NCI-H2227 treated with DMSO at 0.1 percent for 48 hours (cell line): ENCODE results near the gene PRR22.
"Not testable (repeated sequence)": the region's sequence is repeated elsewhere in the genome, so short reads cannot be mapped to it uniquely, and the experiment has no call there.

Source experiments
- DNase-seq: peaks from one replicate; lab custom pipeline; 2025; lab: John Stamatoyannopoulos, UW

Gene PRR22

DNA sequence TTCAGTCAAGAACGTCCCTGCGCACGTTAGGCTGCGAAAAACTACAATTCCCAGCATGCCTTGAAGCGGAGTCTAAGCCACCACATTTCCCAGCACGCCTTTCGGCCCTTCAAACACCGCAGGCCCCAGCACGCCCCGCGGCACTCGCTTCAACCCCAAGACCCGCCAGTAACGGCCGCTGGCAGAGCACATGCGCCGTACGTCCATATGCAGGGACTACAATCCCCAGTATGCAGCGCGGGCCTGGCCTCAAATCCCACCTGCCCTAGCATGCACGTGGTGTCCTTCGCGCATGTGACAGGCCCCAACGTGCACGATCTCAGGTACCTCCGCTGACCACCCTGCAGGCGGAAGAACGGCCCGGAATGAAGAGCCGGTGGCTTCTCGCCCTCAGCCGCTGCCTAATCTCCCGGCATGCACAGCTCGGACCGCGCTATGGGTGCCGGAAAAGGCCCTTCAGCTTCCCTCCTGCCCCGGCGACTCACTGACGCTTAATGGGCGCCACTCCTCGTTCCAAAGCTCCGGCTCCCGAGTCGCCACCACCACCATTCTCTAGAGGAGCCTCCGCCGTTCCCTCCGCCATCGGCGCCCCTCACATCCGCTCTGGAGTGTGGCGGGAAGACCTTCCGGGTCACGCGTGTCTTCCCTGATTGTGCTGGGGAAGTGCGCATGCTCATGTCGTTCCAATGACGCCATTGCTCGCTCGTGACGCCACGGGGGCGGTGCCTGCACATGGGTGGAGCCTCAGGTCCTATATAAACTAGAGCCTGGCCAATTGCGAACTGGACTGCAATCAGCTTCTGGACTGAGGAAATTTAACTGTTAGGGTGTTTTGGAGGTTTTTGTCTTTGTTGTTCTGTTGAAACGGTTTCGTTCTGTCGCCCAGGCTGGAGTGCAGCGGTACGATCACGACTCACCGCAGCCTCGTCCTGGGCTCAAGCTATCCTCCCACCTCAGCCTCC is 6.3 kb upstream of the PRR22 start, which contains the start of gene DUS3L:
Gene DUS3L (minus strand): TSS at position 605 of the 962 bp plus-strand sequence. CDS start 22 bp downstream, at position 583.
- DNase-seq: peak; percentile 94

GRCh38 chr19:5789886-5790558 is 5.5 kb upstream of the PRR22 start:
- no peak for DNase-seq

- no peak for DNase-seq
These were observed 4.8 kb upstream of the PRR22 start for GRCh38 chr19:5789351-5789761.

DNA sequence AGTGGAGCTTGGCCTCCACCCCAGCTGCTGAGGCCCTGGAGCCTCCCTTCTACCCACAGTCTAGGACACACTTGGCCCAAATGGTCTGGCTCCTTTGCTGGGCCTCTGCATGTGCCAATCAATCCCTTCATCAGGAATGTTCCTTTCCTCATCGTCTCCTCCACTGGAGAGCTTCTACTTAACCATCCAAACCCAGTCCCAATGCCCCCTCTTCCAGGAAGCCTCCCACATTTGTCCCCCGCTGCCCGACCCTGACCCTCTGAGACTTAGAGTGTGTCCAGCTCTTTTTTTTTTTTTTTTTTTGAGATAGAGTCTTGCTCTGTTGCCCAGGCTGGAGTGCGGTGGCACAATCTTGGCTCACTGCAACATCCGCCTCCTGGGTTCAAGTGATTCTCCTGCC is 3.9 kb upstream of the PRR22 start:
- no peak for DNase-seq

DNA sequence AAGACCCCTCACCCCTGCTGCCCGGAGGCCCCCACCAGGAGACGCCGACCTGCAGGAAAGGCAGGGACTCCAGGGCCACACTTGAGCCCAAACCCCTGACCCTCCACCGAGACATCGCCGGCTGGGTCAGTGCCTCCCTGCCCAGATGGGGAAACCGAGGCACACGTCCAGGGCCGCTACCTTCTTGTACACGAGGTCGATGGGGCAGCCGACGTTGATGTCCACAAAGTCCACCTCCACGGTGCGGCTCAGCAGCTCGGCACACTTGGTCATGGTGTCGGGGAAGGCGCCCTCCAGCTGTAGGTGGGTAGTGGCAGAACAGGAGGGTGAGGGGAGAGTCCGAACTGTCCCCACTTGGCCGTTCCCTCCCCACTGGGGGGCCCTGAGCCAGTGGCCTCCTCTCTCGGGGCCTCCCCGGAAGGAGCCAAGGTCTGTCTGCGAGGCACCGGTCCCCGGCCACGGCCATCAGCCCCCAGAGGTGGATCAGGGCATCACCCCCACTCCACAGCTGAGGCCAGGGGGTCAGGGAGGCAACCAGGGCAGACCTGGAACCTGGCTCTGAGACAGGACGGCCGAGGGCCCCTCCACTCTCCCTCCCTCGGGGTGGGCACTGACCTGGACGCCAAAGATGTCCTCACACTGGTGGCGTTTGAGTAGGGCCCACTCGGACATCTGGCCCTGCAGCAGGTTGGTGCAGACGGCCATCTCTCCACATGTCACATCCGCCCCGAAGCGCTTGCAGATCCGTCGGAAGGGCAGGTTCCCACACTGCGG is 3.0 kb upstream of the PRR22 start:
- no peak for DNase-seq

DNA sequence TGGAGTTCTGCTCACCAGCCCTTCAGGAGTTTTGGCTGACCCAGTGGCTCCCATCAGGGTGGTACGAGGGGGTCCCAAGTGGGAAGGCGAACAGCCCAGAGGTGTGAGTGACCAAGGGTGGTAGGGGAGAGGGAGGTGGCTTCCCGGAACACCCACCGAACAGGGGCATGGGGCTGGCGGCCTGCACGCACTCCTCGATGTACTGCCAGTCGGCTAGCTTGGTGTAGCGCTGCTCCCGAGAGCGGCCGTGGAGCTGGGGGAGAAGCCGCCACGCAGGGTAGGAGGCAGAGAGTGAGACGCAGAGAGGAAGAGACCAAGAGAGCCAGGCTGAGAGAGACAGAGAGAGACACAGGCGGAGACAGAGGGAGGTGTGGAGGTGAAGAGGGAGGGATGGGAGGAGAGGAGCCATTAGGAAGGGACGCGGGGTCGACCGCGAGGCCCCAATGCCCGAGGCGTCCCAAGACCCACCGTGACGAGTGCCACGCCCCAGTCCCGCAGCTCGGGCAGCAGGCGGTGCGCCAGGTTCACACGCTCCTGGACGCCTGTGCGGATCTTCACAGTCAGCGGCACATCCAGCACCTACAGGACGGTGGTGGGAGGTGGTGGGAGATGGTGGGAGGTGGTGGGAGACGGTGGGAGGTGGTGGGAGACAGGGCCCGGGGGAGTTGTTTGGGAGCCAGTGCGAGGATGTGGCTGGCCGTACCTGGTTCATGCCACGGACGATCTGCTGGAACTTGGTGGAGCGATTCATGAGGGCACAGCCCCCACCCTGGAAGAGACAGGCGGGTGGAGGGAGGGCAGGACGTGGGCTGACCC is 2.3 kb upstream of the PRR22 start:
- DNase-seq: no peak

- DNase-seq: no peak
These were observed 877 bp upstream of the PRR22 start for GRCh38 chr19:5785423-5785822.

DNA sequence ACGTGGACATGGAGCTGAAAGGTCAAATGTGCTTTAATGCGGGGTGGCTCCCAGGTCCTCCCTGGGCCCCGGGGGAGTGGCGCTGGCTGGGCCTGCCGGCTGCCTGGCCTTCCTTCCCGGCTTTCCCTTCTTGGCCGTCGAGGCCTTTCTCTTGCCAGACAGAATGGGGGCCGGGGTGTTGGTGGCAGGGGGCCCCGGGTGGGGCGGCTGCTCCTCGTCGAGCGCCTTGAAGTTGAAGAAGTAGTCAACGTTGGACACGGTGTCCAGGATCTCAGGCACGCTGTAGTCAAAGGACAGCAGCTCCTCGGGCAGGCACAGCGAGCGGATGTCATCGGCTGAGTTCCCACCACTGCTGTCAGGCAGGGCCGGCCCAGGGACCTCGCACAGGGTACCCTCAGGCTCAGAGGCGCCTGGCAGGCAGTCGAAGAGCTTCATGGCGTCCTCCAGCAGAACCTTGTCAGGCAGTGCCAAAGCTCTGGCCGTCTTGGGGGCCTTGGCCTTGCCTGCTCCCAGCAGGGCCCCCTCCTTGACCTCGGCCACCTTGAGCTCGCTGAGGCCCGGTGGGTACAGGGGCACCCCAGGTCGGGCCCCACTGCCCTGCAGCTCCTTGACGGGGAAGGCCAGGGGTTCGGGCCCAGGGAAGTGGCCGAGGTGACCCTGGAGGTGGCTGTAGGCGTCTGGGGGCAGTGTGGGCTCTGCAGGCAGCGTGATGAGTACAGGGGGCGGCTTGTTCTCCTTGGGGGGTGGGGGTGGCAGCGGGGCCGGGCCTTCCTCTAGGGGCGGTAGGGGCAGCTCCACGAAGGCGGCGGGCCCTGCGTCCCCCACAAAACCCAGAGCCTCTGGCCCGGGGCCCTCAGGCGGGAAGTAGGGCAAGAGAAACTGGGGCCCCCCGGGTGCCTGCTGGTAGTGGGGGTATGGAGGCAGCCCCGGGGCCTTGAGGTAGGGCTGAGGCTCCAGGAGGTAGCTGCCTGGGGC is 1.3 kb downstream of the PRR22 start:
- no peak for DNase-seq

GRCh38 chr19:5782322-5782721 is 2.2 kb downstream of the PRR22 start:
- no peak for DNase-seq

- DNase-seq: not testable (repeated sequence)
These were observed 3.6 kb downstream of the PRR22 start for GRCh38 chr19:5780916-5781315.

DNA sequence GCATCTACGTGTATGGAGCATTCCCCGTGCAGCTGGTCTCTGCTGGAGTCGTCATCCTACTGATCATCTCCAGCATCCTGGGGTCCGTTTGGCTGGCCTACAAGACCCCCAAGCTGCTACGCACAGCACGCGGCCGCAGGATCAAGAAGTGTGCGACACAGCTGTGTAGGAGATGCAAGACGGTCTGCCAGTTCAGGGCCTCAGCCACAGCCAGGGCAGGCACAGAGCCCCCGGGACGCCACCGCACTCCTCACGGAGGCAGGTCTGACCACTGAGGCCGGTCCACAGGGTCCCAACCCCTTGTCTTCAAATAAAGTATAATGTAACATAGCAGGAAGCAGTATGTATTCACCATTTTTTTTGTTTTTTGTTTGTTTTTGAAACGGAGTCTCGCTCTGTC is 6.1 kb downstream of the PRR22 start:
- no peak for DNase-seq

GRCh38 chr19:5775668-5776309 is 8.8 kb downstream of the PRR22 start:
- no peak for DNase-seq

DNA sequence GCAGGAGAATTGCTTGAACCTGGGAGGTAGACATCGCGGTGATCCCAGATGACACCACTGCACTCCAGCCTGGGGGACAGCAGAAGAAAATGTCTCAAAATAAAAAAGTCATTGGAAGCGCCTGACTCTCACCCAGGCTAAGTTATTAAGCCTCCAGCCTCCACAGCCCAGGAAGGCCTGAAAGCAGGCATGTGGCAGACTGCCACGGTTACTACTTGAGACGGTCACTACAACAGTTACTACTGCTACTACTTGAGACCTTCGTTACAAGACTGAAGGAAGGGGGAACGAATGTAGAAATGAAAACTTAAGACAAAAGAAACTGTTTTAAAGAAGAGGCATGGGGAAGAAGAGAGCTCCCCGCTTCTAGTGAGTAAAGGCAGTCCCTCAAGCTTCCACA is 9.6 kb downstream of the PRR22 start:
- no peak for DNase-seq

- no peak for DNase-seq
These were observed 11.3 kb downstream of the PRR22 start for GRCh38 chr19:5773276-5773675.

- no peak for DNase-seq
These were observed 12.1 kb downstream of the PRR22 start for GRCh38 chr19:5772416-5772815.

- no peak for DNase-seq
These were observed 16.6 kb downstream of the PRR22 start for GRCh38 chr19:5767949-5768348.

- no peak for DNase-seq
These were observed 19.3 kb downstream of the PRR22 start for GRCh38 chr19:5765220-5765619.

GRCh38 chr19:5762608-5763217 is 21.8 kb downstream of the PRR22 start:
- DNase-seq: no peak

DNA sequence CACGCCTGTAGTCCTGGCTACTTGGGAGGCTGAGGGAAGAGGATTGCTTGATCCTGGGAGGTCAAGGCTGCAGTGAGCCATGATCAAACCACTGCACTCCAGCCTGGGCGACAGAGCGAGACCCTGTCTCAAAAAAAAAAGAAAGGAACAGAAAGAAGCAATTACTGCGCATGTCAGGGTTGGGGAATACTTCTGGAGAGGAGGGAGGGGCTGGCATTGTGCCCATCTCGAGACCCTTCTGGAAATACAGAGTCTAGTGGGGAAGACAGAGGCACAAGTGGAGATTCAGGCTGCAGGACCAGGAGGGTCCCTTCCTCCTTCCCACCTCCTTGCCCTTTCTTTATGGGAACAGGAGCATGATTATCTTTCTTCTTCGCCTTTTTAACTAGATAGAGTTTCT is 30.8 kb downstream of the PRR22 start:
- no peak for DNase-seq
